ENCODE measurements around the gene NPEPL1.

The NPEPL1 gene

GRCh38 chr20:58697201-58697866 is 4.7 kb downstream of the NPEPL1 start:
- peaks cover 7% of the 10 kb centered on the region; the same call in 1 of the 2 replicates for H3K36me3 ChIP-seq (ENCODE audit: insufficient read depth, low read length)
- no peak overlapping the region for H3K4me3 ChIP-seq (ENCODE audit: low read depth, low read length, poor library complexity, severe bottlenecking)
- no peaks in the 10 kb centered on the region for H3K9me2 ChIP-seq (ENCODE audit: low read depth, low read length)
- no peaks in the 10 kb centered on the region for H4K20me1 ChIP-seq (ENCODE audit: insufficient read depth, low read length)
- H3K79me2 ChIP-seq (ENCODE audit: insufficient read depth, low read length), result no peaks in the 10 kb centered on the region
- H3K4me2 ChIP-seq (ENCODE audit: low read length), result no peak overlapping the region
- TF ChIP-seq CTCF (IDR thresholded peaks at IDR 0.05; ENCODE audit: low read length) (no peak), EZH2 (IDR thresholded peaks at IDR 0.05; ENCODE audit: borderline replicate concordance, low read length) (no peak)
- no peaks in the 10 kb centered on the region for H3K27me3 ChIP-seq (ENCODE audit: insufficient read depth, low read length)
- H3K9me3 ChIP-seq (ENCODE audit: low read length), result no peaks in the 10 kb centered on the region
- no peak overlapping the region for H3K27ac ChIP-seq (ENCODE audit: low read depth, low read length, poor library complexity, severe bottlenecking)
- H3K9ac ChIP-seq (ENCODE audit: low read length), result no peak overlapping the region
- H3K4me1 ChIP-seq (ENCODE audit: insufficient read depth, low read length, severe bottlenecking), result peaks cover 14% of the 10 kb centered on the region
- H3F3A ChIP-seq (ENCODE audit: insufficient read depth, low read length), result no peaks in the 10 kb centered on the region
- H2AFZ ChIP-seq (ENCODE audit: low read length), result no peak overlapping the region

GRCh38 chr20:58697867-58698703 is 5.5 kb downstream of the NPEPL1 start:
- Histone ChIP-seq H3K36me3 (ENCODE audit: insufficient read depth, low read length) (peaks cover 13% of the 10 kb centered on the region; the same call in 1 of the 2 replicates), H3K27me3 (ENCODE audit: insufficient read depth, low read length) (no peaks in the 10 kb centered on the region), H4K20me1 (ENCODE audit: insufficient read depth, low read length) (no peaks in the 10 kb centered on the region), H3K79me2 (ENCODE audit: insufficient read depth, low read length) (no peaks in the 10 kb centered on the region), H3K9ac (ENCODE audit: low read length) (no peak overlapping the region), H3K4me2 (ENCODE audit: low read length) (no peak overlapping the region), H3K9me2 (ENCODE audit: low read depth, low read length) (no peaks in the 10 kb centered on the region), H3K27ac (ENCODE audit: low read depth, low read length, poor library complexity, severe bottlenecking) (no peak overlapping the region), H3F3A (ENCODE audit: insufficient read depth, low read length) (no peaks in the 10 kb centered on the region), H3K4me3 (ENCODE audit: low read depth, low read length, poor library complexity, severe bottlenecking) (no peak overlapping the region), H2AFZ (ENCODE audit: low read length) (no peak overlapping the region), H3K9me3 (ENCODE audit: low read length) (no peaks in the 10 kb centered on the region), H3K4me1 (ENCODE audit: insufficient read depth, low read length, severe bottlenecking) (peaks cover 12% of the 10 kb centered on the region)
- no peak for TF ChIP-seq EZH2 (IDR thresholded peaks at IDR 0.05; ENCODE audit: borderline replicate concordance, low read length)
- no peak for TF ChIP-seq CTCF (IDR thresholded peaks at IDR 0.05; ENCODE audit: low read length)

GRCh38 chr20:58698741-58699622 is 6.4 kb downstream of the NPEPL1 start:
- peaks cover 3% of the 10 kb centered on the region for H3K4me1 ChIP-seq (ENCODE audit: insufficient read depth, low read length, severe bottlenecking)
- peaks cover 17% of the 10 kb centered on the region; the same call in 1 of the 2 replicates for H3K36me3 ChIP-seq (ENCODE audit: insufficient read depth, low read length)
- no peak overlapping the region for H2AFZ ChIP-seq (ENCODE audit: low read length)
- H3K4me3 ChIP-seq (ENCODE audit: low read depth, low read length, poor library complexity, severe bottlenecking), result no peak overlapping the region
- H3K9me3 ChIP-seq (ENCODE audit: low read length), result no peaks in the 10 kb centered on the region
- no peak overlapping the region for H3K4me2 ChIP-seq (ENCODE audit: low read length)
- no peaks in the 10 kb centered on the region for H4K20me1 ChIP-seq (ENCODE audit: insufficient read depth, low read length)
- H3F3A ChIP-seq (ENCODE audit: insufficient read depth, low read length), result no peaks in the 10 kb centered on the region
- H3K79me2 ChIP-seq (ENCODE audit: insufficient read depth, low read length), result no peaks in the 10 kb centered on the region
- no peaks in the 10 kb centered on the region for H3K9me2 ChIP-seq (ENCODE audit: low read depth, low read length)
- H3K9ac ChIP-seq (ENCODE audit: low read length), result no peak overlapping the region
- TF ChIP-seq EZH2 (IDR thresholded peaks at IDR 0.05; ENCODE audit: borderline replicate concordance, low read length) (no peak), CTCF (IDR thresholded peaks at IDR 0.05; ENCODE audit: low read length) (no peak)
- H3K27me3 ChIP-seq (ENCODE audit: insufficient read depth, low read length), result no peaks in the 10 kb centered on the region
- no peak overlapping the region for H3K27ac ChIP-seq (ENCODE audit: low read depth, low read length, poor library complexity, severe bottlenecking)

Data from OCI-LY1 (cell line).